Adrenal gland (tissue), 12 donors: ENCODE data around the gene LMF2. TPM values are rescaled to one million over a fixed set of nuclear protein-coding genes. Genes with fewer than 3 reads are reported as not detected.
A peak's percentile ranks its signal among the peaks of the same experiment; 100 is the strongest.
"Not testable (repeated sequence)": the region's sequence is repeated elsewhere in the genome, so short reads cannot be mapped to it uniquely, and the experiment has no call there.

Source experiments
- DNase-seq, 7 donors: peaks; one replicate each; pipeline ENCODE4 v3.0.0-alpha.2; 2019 to 2020
- H3K27ac ChIP-seq, 5 donors: fragments of 200-600 bp; sonication (generic) in 4 of 5; 1 replicate in 3 of 5; 2 replicates in 2 of 5; pipeline versions ENCODE4 v1.5.1 to v1.8.0; 2016 to 2020; ENCODE audit warnings: mild to moderate bottlenecking in 1 of 5
- H3K27me3 ChIP-seq: fragments of 200-600 bp; 2 replicates; pipeline ENCODE4 v1.8.0; 2021
- H3K36me3 ChIP-seq, 2 donors: fragments of 200-600 bp; replicated peaks in 1 of 2; 1 replicate in 1 of 2; 2 replicates in 1 of 2; pipeline versions ENCODE4 v1.5.1 to v1.8.0; 2018 to 2022
- H3K4me1 ChIP-seq, 2 donors: fragments of 200-600 bp; replicated peaks in 1 of 2; 1 replicate in 1 of 2; 2 replicates in 1 of 2; pipeline versions ENCODE4 v1.5.1 to v1.8.0; 2018 to 2021
- H3K4me3 ChIP-seq, 4 donors: fragments of 200-600 bp; sonication (generic) in 3 of 4; one replicate each; pipeline ENCODE4 v1.5.1; 2016 to 2018
- H3K9me3 ChIP-seq, 3 donors: fragments of 200-600 bp; sonication (generic) in 1 of 3; replicated peaks in 1 of 3; 1 replicate in 2 of 3; 2 replicates in 1 of 3; pipeline versions ENCODE4 v1.5.1 to v1.8.0; 2016 to 2021
- CTCF ChIP-seq, 6 experiments: fragments of 450-650 bp in 4 of 6; fragments of 200-600 bp in 2 of 6; sonication (generic) in 1 of 6; IDR thresholded peaks; 1 replicate in 5 of 6; 2 replicates in 1 of 6; pipeline versions ENCODE4 v1.5.1 to v1.8.0; 2016 to 2021; ENCODE audit warnings: antibody characterized with exemption in 6 of 6, mild to moderate bottlenecking in 2 of 6, moderate library complexity in 1 of 6
- POLR2A ChIP-seq, 2 donors: fragments of 450-650 bp; IDR thresholded peaks; one replicate each; pipeline ENCODE4 v1.6.1; 2017; ENCODE audit warnings: antibody characterized with exemption in 2 of 2, mild to moderate bottlenecking in 2 of 2, moderate library complexity in 1 of 2
- WGBS, 4 donors: extraction: QIAGEN DNeasy Blood & Tissue Kit in 2 of 4; methylation state at CpG; one replicate each; pipeline versions ENCODE4 v1.1.5 to v1.1.7; 2013 to 2017; 5-methylcytosine and 5-hydroxymethylcytosine counted together
- intact Hi-C, 2 donors: fragments of 100-400 bp; cut with DNase I; formaldehyde crosslinking; loops; one replicate each; pipeline versions ENCODE4 v1.14.1 to v1.15.0; 2022 to 2023
- polyA plus RNA-seq, 3 donors: library from polyadenylated mRNA; stranded (reverse); fragments of 200-250 nt in 2 of 3; fragments of 350-450 nt in 1 of 3; fragmentation: Illumina TruSeq in 1 of 3; extraction: RNeasy Lipid Tissue Mini Kit (QIAGEN cat#74804) in 1 of 3; gene quantifications; one replicate each; pipeline ENCODE4 v1.2.3, GENCODE V29; 2013 to 2014
- total RNA-seq, 9 donors: library from RNA; depleted of rRNA in 4 of 9; stranded (reverse); fragments of >200 nt in 4 of 9; fragments of 120-200 nt in 1 of 9; fragmentation: NEBNext Ultra II Directional in 1 of 9; extraction: Animal tissue kit (Norgen Biotek cat#: 25700) in 1 of 9; gene quantifications; one replicate each; pipeline versions ENCODE4 v1.1.0 to v1.2.4, GENCODE V29; 2013 to 2023
- donor health status: healthy with polysubstance abuse.
- donor health status: Bipolar disorder and iron deficiency.
- donor health status: DM: yes; HTN: yes; CAD: no.
- donor health status: DM: no; HTN: no; CAD: no.
- donor health status: DM: no; HTN: no; CAD: no.
- donor health status: DM: yes; HTN: yes; CAD: no.

LMF2 gene
- total and polyA plus RNA-seq, 12 donors: 6.3 to 120 (median 78.3) TPM

DNA sequence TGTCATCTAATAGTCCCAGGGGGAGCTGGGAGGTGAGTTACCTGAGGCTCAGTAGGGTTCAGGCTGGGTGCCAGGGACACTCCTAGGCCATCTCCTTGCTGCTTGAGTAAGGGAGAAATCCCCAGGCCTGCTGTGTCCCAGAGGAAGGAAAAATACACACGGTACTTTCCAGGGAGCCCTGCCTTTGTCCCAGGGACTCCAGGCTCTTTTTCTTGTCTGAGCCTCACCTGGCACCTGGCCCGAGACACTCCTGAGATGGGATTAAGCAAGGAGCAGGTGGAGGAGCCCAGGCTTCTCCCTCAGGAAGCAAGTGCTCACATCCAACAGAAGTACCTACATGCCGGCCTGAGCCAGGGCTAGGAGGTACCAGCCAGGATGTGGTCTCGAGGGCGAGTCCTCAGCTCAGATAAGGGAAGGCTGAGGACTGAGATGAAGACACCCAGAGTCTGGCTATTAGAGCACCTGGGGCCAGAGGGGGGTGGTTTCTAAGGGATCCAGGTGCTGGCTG, 37.3 kb upstream of the LMF2 start:
- Histone ChIP-seq H3K9me3 (no peaks in the 10 kb centered on the region), H3K36me3 (no peaks in the 10 kb centered on the region), H3K4me3 (peak overlapping the region in 1 of 4 donors; percentile 51), H3K4me1 (peaks cover 0 to 22% of the 10 kb centered on the region in 2 donors), H3K27me3 (peaks cover 26% of the 10 kb centered on the region), H3K27ac (peak overlapping the region in 1 of 5 donors; percentile 61)
- DNase-seq: no peak
- TF ChIP-seq POLR2A (IDR thresholded peaks at IDR 0.05) (no peak), CTCF (IDR thresholded peaks at IDR 0.05) (no peak)
- WGBS, 4 donors: 69 to 89% (median 79%) methylated on average over 5 of the region's 5 CpGs
- intact Hi-C loops: no loop called here

- DNase-seq: peak; percentile 63 to 83 (median 72)
- Histone ChIP-seq H3K36me3 (no peaks in the 10 kb centered on the region), H3K9me3 (no peaks in the 10 kb centered on the region), H3K4me3 (peak overlapping the region in 1 of 4 donors; percentile 51), H3K27me3 (peaks cover 25% of the 10 kb centered on the region), H3K4me1 (peaks cover 2 to 26% of the 10 kb centered on the region in 2 donors), H3K27ac (peak overlapping the region in 1 of 5 donors; percentile 61)
- WGBS, 4 donors: 4 to 16% (median 5%) methylated on average over 10 to 52 of the region's 52 CpGs
- TF ChIP-seq POLR2A (IDR thresholded peaks at IDR 0.05) (no peak), CTCF (IDR thresholded peaks at IDR 0.05) (peak; percentile 28 to 51 (median 38))
- intact Hi-C loops: no loop called here
Observed at GRCh38 chr22:50544078-50544745, 36.7 kb upstream of the LMF2 start.

- no peak for TF ChIP-seq CTCF (IDR thresholded peaks at IDR 0.05)
- no peak for TF ChIP-seq POLR2A (IDR thresholded peaks at IDR 0.05)
- Histone ChIP-seq H3K4me3 (no peak overlapping the region), H3K36me3 (no peaks in the 10 kb centered on the region), H3K27ac (peak overlapping the region in 2 of 5 donors; percentile 83 to 90), H3K27me3 (peaks cover 12% of the 10 kb centered on the region), H3K4me1 (peaks cover 5 to 31% of the 10 kb centered on the region in 2 donors), H3K9me3 (no peaks in the 10 kb centered on the region)
- DNase-seq: peak in 2 of 7 donors; percentile 41 to 55
- intact Hi-C loops: no loop called here
- 76 to 90% (median 81%) methylated on average over 19 of the region's 19 CpGs for WGBS, 4 donors
Observed at GRCh38 chr22:50542416-50542927, 35.0 kb upstream of the LMF2 start.

DNA sequence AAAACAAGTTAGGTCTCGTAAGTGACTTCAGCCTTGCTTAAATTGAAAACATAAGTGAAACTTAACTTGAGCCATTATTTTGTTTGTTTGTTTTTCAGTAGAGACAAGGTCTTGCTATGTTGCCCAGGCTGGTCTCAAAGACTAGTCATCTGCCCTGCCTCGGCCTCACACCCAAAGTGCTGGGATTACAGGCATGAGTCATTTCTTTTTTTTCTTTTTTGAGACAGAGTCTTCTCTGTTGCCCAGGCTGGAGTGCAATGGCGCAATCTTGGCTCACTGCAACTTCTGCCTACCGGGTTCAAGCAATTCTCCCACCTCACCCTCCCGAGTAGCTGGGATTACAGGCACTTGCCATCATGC, 34.1 kb upstream of the LMF2 start:
- 42 to 65% (median 57%) methylated on average over 5 of the region's 5 CpGs for WGBS, 4 donors
- intact Hi-C loops: not testable (repeated sequence)

More for the DNA sequence above, 34.1 kb upstream of the LMF2 start:
- H3K4me1 ChIP-seq: peaks cover 5 to 31% of the 10 kb centered on the region in 2 donors
- DNase-seq: peak in 5 of 7 donors; percentile 51 to 78 (median 70)
- not testable (repeated sequence) for H3K36me3 ChIP-seq, H3K9me3 ChIP-seq, H3K27me3 ChIP-seq, H3K4me3 ChIP-seq
- H3K27ac ChIP-seq: peak overlapping the region in 3 of 5 donors; percentile 52 to 90 (median 83)
